Kidney tubule cell (primary cell): ENCODE data around the gene PLEKHA7.
"Not testable (repeated sequence)": the region's sequence is repeated elsewhere in the genome, so short reads cannot be mapped to it uniquely, and the experiment has no call there.

Experiments
- DNase-seq: peaks from one replicate; pipeline ENCODE4 v3.0.0-alpha.2; 2018; ENCODE audit warnings: low spot score

Gene PLEKHA7, protein sequence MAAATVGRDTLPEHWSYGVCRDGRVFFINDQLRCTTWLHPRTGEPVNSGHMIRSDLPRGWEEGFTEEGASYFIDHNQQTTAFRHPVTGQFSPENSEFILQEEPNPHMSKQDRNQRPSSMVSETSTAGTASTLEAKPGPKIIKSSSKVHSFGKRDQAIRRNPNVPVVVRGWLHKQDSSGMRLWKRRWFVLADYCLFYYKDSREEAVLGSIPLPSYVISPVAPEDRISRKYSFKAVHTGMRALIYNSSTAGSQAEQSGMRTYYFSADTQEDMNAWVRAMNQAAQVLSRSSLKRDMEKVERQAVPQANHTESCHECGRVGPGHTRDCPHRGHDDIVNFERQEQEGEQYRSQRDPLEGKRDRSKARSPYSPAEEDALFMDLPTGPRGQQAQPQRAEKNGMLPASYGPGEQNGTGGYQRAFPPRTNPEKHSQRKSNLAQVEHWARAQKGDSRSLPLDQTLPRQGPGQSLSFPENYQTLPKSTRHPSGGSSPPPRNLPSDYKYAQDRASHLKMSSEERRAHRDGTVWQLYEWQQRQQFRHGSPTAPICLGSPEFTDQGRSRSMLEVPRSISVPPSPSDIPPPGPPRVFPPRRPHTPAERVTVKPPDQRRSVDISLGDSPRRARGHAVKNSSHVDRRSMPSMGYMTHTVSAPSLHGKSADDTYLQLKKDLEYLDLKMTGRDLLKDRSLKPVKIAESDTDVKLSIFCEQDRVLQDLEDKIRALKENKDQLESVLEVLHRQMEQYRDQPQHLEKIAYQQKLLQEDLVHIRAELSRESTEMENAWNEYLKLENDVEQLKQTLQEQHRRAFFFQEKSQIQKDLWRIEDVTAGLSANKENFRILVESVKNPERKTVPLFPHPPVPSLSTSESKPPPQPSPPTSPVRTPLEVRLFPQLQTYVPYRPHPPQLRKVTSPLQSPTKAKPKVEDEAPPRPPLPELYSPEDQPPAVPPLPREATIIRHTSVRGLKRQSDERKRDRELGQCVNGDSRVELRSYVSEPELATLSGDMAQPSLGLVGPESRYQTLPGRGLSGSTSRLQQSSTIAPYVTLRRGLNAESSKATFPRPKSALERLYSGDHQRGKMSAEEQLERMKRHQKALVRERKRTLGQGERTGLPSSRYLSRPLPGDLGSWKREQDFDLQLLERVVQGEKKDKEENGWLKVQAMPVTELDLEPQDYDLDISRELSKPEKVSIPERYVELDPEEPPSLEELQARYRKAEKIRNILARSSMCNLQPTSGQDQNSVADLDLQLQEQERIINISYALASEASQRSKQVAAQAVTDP

DNA sequence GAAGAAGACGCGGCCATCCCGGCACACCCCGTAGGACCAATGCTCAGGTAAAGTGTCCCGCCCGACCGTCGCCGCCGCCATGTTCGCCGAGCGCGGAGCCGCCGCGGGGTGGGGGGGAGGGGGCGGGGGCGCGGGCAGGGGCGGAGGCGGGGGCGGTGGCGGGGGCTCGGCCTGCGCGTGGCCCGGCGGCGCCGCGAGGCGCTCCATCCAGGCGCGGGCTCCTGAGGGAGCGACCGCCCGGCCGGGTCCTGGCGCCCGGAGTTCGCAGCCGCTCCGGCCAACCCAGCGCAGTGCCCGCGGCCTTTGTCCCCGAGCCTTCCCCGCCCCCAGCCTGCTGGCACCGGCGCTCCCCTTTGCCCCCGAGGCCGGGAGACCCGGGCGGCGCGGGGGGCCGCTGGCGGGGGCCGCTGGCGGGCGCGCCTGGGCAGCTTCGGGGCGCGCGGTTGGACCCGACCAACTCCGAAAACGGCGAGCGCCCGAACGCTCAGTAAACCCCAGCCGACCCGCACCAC lies at the start of gene PLEKHA7:
PLEKHA7 (minus strand) TSS at position 94 of the 512 bp plus-strand sequence; CDS start at position 81, 13 bp downstream.
- DNase-seq: peak; percentile 20

DNA sequence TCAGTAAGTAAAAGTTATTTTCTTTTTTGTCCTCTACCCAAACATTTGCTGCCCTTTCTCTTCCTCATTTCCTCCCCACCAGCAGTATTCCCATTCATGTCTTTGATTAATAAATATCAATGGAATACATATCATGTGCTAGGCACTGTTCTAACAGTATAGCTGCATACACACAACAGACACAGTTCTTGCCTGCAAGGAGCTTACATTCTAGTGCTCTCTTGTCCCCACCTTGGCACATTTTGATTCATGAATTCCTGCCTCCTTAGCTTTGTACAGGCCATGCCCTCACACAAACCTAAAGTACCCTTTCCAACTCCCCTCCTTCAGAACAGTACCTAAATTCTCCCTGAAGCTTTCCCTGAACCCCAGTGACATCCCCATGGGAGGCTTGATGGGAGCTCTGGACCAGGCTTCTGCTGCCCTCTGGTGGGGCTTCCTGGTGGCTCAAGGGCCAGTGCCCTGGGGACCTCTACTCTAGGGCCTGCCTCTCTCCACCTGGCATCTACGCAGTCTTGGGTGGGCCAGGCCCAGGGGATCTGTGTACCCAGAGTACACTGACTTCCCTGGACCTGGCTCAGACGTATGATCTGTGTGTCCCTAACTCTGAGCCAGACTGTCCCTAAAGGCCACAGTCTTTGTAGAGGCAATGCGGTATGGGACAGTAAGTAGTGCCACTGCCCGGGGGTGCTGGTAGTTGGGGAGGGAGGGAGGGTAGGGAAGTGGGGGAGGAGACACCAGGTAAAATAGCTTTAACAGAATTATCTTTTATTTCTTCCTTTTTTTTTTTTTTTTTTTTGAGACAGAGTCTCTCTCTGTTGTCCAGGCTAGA lies 49.2 kb upstream of the PLEKHA7 start:
- peak; percentile 65 for DNase-seq

DNA sequence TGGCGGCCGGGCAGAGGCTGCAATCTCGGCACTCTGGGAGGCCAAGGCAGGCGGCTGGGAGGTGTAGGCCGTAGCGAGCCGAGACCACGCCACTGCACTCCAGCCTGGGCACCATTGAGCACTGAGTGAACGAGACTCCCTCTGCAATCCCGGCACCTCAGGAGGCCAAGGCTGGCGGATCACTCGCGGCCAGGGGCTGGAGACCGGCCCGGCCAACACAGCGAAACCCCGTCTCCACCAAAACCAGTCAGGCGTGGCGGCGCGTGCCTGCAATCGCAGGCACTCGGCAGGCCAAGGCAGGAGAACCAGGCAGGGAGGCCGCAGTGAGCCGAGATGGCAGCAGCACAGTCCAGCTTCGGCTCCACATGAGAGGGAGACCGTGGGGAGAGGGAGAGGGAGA lies 36.9 kb upstream of the PLEKHA7 start:
- not testable (repeated sequence) for DNase-seq

DNA sequence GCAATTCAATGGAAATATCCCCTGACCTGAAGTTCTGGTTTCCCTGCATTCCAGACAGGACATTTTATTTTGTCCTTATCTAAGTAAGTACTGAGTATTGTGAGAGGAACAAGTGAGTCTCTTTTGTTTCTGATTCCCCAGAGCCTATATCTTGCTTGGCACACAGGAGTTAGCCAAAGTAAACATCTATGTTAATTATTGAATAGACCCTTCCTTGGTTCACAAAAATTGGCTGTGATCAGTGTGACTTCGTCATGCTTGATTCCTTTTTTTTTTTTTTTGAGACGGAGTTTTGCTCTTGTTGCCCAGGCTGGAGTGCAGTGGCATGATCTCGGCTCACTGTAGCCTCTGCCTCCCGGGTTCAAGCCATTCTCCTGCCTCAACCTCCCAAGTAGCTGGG lies 34.3 kb upstream of the PLEKHA7 start:
- peak; percentile 69 for DNase-seq

DNA sequence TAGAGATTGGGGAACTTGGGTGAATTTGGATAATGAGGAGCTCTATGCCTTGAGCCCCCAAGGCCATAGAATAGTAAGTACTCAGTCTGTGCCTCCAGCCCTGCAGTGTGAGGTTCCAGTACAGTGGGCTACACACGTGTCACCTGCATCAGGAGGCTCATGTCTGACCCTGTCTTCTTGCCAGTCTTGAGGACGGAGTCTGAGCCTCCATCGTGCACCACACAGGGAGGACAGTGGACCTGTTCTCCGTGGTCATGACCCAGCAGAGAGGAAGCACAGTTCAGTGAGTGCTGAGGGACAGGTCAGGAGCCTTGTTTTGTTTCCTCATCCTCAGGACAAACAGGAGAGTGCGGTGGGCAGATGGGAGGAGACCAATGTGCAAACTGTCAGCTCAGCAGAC lies 32.5 kb upstream of the PLEKHA7 start:
- DNase-seq: peak; percentile 2

DNA sequence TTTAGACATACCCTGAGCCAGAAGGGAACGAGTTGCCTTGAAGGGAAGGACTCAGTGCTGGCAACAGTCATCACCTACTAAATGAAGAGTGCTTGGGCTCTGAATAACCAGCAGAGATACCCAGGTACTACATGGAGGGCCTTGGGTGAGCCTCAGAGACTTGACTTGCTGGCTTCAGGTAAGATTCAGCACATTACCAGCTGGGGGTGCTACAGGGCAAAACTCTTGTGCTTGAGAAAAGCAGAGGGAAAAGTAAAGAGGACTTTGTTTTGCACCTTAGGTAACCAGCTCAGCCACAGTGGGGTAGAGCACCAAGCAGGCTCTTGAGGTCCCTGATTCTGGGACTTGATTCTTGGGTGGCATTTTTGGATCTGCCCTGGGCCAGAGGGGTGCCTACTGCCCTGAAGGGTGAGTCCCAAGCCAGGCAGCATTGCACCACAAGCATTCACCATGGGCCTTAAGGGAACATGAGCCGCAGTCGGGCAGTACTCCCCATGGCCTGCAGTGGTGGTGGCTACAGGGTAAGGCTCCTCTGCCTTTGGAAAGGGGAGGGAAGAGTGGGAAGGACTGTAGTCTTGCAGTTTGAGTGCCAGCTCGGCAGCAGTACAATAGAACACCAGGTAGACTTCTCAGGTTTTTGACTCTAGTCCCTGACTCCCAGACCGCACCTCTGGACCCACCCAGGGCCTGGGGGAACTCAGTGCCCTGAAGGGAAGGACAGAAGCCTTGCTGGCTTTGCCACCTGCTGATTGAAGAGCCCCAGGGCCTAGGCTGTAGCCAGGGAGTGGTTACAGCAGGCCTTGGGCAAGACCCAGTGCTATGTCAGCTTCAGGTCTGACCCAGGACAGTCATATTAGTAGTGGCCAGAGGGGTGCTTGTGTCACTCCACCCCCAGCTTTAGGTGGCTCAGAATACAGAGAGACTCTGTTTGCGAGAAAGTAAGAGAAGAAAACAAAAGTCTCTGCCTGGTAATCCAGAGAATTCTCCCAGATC lies 22.7 kb upstream of the PLEKHA7 start:
- DNase-seq: no peak

DNA sequence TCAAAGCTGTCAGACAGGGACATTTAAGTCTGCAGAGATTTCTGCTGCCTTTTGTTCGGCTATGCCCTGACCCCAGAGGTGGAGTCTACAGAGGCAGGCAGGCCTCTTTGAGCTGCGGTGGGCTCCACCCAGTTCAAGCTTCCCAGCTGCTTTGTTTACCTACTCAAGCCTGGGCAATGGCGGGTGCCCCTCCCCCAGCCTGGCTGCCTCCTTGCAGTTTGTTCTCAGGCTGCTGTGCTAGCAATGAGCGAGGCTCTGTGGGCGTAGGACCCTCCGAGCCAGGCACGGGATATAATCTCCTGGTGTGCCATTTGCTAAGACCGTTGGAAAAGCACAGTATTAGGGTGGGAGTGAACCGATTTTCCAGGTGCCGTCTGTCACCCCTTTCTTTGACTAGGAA lies 19.8 kb upstream of the PLEKHA7 start:
- not testable (repeated sequence) for DNase-seq

DNA sequence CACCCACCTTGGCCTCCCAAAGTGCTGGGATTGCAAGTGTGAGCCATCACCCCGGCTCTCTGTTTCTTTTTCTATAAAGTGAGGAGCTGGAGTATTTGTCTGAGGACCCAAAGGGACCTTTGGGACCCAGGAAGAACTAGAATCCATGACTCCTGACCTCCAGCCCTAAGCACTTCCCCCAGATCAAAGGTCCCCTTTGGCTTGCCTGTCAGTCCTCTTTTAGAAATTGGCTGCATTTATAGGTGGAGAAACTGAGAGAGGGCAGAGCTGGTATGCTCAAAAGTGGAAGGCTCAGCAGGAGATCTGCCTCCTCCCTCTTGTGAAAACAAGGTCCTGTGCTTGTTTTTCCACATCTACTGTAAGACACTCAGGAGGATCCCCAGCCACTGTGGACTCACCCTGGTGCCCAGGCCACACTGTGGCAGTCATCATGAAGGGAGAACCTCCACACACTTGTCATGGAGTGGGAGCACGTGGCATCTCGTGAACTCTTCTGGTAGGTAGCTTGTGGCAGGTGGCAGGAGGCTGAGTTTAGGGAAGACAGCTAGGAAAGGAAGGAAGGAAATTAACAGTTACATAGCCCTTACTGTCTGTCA lies 12.4 kb upstream of the PLEKHA7 start:
- DNase-seq: no peak

DNA sequence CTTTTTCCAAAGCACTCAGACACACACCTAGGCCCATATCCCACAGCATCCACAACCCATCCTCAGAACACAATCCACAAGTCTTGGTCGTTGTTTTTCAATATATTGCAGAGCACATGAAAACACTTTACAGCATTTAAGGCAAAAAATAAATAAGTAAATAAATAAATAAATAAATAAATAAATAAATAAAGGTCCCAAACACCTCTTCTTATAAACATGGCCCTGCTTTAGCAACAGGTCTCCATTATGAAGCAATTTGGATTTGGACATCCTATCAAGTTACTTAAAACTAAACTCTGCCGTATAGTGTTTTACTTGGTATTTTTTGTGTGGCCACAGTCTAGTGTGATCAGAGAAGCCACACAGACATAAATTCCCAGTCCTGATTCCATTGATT lies 10.7 kb upstream of the PLEKHA7 start:
- no peak for DNase-seq

DNA sequence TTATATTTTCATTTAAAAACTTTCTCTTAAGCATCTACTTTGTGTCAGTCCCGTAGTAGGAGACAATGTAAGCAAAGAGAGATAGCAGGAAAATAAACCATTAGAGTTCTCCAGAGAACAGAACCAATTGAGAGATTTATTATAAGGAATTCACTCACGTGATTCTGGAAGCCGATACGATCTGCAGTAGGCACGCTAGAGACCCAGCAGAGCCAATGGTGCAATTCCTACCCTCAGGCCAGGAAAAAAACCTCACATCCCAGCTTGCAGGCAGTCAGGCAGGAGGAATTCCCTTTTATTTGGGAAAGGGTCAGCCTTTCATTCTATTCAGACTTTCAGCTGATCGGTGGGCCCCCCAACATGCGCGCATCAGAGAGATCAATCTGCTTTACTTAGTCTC lies 7.3 kb upstream of the PLEKHA7 start:
- DNase-seq: no peak

DNA sequence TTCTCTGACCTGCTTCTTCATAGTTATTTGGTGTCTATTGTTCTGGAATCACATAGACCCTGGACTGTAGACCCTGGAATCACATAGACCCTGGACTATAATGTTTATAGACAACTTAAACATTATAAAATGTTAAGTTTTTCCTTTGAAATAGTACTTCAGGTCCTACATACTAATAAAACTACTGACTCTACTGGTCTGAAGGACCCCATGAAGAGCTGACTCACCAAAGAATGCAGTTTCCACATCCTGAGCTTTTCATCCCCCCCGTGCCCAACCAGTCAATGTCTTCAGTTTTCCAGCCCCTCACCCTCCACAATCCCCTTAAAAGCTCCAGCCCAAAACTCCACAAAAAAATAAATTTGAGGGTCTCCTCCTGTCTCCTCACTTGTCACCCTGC lies 6.6 kb upstream of the PLEKHA7 start:
- DNase-seq: peak; percentile 45

DNA sequence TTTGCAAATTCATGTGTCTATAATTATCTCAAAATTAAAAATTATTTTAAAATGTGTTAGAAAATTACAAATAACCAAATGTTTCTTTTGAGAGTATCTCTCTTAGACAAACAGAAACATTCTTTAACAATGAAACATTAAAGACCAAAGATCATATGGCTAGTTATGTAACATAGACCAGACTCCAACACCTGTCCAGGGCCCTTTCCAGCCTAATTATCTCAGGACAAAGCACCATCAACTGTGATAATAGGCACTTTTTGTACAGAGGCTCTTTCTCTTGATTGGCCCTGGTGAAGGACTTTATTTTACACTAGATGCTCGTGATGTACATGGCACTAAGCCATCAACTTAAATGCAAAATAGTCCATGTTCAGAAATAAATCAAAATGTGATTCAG lies 5.0 kb upstream of the PLEKHA7 start:
- peak; percentile 31 for DNase-seq

DNA sequence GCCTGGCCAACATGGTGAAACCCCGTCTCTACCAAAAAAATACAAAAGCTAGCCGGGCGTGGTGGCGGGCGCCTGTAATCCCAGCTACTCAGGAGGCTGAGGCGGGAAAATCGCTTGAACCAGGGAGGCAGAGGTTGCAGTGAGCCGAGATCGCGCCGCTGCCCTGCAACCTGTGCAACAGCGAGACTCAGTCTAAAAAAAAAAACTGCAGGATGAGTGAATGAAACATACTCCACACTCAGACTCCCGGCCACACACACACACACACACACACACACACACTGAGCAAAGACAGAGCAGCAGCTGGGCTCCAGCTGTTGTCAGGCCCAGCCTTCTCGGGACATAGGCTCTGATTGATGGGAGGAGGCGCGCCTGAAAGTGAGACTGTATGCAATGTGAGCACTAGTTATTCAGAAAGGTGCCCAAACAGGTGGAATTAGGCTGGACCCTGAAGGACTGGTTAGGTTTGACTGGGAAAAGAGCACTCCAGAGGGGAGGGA lies 1.5 kb upstream of the PLEKHA7 start:
- no peak for DNase-seq

DNA sequence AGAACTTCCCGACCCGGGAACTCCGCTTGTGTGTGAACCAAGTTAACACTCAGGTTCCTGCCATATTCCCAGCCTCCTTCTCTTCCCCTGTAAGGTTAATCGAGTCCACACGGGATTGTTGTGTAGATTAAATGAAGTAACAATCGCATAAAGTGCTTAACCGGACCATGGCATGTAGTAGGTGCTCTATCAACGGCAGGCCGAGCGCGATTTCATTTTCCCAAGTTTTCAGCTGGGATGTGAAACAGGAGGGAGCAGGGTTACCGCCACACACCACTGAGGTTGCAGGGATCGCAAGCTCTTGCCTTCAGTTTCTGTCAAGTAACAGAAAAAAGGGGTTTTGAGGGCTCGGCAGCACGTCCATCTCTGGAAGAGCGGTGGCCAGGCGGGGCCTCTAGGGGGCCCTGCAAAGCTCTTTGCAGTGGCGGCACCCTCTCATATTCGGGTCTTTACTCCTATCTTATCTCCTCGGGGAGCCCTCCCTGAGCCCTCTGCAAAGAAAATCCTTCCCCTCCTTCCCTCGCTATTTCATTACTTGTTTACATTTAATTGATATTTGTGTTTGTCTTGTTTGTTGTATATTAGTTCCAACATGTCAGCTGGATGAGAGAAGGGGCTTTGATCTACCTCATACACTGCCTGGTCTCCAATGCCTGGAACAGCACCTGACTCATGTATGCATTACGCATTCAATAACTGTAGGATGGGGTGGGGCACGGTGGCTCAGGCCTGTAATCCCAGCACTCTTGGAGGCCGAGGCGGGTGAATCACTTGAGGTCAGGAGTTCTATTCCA lies 816 bp upstream of the PLEKHA7 start:
- DNase-seq: peak; percentile 85

DNA sequence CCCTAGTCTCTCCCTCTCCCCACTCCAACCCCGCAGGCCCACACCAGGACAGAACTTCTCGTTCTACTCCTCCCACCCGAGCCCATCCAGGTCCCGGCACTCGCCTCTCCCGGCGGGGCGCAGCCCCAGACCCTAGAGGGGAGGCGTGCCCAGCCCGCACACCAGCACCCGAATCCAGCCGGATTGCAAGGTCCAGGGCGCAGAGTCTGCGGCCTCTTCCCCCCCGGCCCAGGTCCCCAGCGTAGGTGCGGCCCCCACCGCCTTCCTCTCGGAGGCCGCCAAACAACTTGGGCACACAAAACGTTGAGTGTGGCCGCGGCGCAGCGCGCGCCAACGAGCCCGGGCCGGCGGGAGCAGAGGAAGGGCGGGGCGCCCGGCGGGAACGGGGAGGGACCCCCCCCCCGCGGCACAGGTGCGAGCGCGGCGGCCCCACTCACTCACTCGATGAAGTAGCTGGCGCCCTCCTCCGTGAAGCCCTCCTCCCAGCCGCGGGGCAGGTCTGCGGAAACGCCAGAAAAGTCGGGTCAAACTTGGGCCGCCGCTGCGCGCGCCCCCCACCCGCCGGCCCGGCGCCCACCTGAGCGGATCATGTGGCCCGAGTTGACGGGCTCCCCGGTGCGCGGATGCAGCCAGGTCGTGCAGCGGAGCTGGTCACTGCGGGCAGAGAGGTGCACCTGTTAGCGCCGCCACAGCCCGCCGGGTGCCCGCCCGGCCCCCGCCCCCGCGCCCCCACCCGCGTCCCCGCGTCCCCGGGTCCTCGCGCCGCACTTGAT lies 480 bp downstream of the PLEKHA7 start:
- DNase-seq: peak; percentile 37

DNA sequence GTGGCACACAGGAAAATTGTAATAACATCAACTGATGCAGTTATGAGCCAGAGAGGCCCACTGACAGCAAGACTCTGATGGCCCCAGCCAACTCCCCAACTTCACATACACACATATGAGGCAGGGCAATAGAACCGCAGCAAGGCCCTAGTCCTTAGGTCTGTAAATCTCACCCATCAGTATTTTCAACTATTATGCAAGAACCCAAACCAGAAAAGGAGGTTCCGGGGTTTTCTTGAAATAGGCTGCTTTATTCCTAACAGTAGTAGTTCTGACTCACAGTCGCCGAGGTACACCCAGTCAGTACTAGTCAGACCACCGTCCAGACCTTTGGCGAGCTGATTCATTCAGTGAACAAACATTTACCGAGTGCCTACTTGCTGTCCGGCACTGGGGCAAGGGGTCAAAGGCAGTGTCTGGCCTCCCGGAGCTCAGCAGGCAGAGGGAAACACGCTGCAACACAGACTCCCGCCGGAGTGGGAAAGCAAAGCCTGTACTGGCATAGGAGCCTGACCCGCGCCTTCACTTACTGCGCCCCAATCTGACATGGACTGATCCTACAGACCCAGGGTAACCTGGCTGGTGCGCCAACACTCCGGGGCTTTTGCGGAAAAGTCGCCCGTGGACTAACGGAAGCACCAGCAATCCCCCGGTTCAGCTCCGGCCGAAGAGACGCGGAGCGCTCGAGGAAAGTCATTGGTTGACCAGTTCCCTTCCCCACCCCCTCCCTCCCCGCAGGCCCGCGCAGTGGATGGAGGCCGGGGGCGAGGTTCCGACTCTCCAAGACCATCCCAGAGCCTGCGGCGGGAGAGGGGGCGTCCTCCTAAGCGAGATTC lies 1.3 kb downstream of the PLEKHA7 start:
- DNase-seq: peak; percentile 96

DNA sequence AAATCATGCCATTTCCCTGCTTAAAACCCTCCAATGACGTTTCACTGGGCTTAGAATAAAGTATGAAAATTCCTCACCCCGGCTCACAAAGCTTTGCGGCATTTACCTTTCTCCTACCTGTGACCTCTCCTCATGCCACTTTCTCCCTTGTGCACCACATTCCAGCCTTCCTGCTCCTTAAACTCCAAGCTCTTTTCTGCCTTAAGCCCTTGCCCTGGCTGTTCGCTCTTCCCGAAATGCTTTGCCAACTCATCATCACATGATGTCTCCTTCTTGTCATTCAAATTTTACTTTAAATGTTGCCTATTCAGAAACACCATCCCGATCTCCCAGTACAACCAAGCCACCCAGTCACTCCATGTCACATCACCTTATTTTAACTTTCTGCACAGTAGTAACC lies 2.0 kb downstream of the PLEKHA7 start:
- peak; percentile 38 for DNase-seq
